Activated naive CD4-positive, alpha-beta T cell treated with anti-CD3 and anti-CD28 coated beads, Interleukin-2, amount 50 U/mL, for 72 hours (primary cell): ENCODE measurements around the gene SDK1. TPM values are rescaled to one million over a fixed set of nuclear protein-coding genes. Genes with fewer than 3 reads are reported as not detected.

ENCODE experiments used
- ATAC-seq, 2 donors: fragments of 150-1000 bp; cut with Tn5 transposase; 2 replicates each; pipeline ENCODE4 v1.10.0; 2021; ENCODE audit warnings: mild to moderate bottlenecking in 2 of 2, moderate library complexity in 2 of 2
- DNase-seq, 2 donors: peaks; one replicate each; pipeline ENCODE4 v3.0.0; 2021 to 2022; ENCODE audit warnings: low spot score in 2 of 2
- H3K27ac Mint-ChIP-seq, 2 donors: one replicate each; pipeline ENCODE4 v1.8.0; 2022; ENCODE audit warnings: mild to moderate bottlenecking in 2 of 2, mixed read lengths in 2 of 2
- H3K36me3 Mint-ChIP-seq, 2 donors: one replicate each; pipeline ENCODE4 v1.8.0; 2022; ENCODE audit warnings: mixed read lengths in 2 of 2
- H3K9me3 Mint-ChIP-seq, 2 donors: one replicate each; pipeline ENCODE4 v1.8.0; 2022; ENCODE audit warnings: mixed read lengths in 2 of 2
- total RNA-seq, 2 donors: library from RNA; stranded (reverse); gene quantifications; one replicate each; pipeline ENCODE4 v1.2.3, GENCODE V29; 2022

The SDK1 gene
- total RNA-seq, 2 donors from 2014 or later: 1.3 to 2.1 TPM

GRCh38 chr7:3592401-3593134 lies 291.5 kb downstream of the SDK1 start:
- Mint-ChIP-seq H3K36me3 (no peaks in the 10 kb centered on the region), H3K9me3 (no peaks in the 10 kb centered on the region), H3K27ac (no peak overlapping the region)
- no peak for DNase-seq
- ATAC-seq: no peak

- ATAC-seq (no peak), DNase-seq (no peak)
- Mint-ChIP-seq H3K9me3 (no peaks in the 10 kb centered on the region), H3K36me3 (no peaks in the 10 kb centered on the region), H3K27ac (no peak overlapping the region)
These were observed 293.8 kb downstream of the SDK1 start for GRCh38 chr7:3594901-3595300.

- ATAC-seq (no peak), DNase-seq (no peak)
- Mint-ChIP-seq H3K36me3 (peaks cover 1 to 6% of the 10 kb centered on the region in 2 donors), H3K27ac (no peak overlapping the region), H3K9me3 (peaks cover 0 to 4% of the 10 kb centered on the region in 2 donors)
These were observed 297.8 kb downstream of the SDK1 start for GRCh38 chr7:3598854-3599253.

- ATAC-seq: no peak
- Mint-ChIP-seq H3K9me3 (peaks cover 4 to 5% of the 10 kb centered on the region in 2 donors), H3K27ac (no peak overlapping the region), H3K36me3 (peaks cover 8 to 16% of the 10 kb centered on the region in 2 donors)
- DNase-seq: no peak
These were observed 304.2 kb downstream of the SDK1 start for GRCh38 chr7:3605222-3605621.

- no peak for ATAC-seq
- H3K27ac Mint-ChIP-seq: no peak overlapping the region
- peaks cover 8 to 16% of the 10 kb centered on the region in 2 donors for H3K36me3 Mint-ChIP-seq
- peaks cover 4 to 5% of the 10 kb centered on the region in 2 donors for H3K9me3 Mint-ChIP-seq
- no peak for DNase-seq
These were observed 305.4 kb downstream of the SDK1 start for GRCh38 chr7:3606436-3606835.

GRCh38 chr7:3607847-3608246 lies 306.8 kb downstream of the SDK1 start:
- H3K36me3 Mint-ChIP-seq: peaks cover 8 to 16% of the 10 kb centered on the region in 2 donors
- no peak overlapping the region for H3K27ac Mint-ChIP-seq
- peaks cover 4 to 5% of the 10 kb centered on the region in 2 donors for H3K9me3 Mint-ChIP-seq
- no peak for ATAC-seq
- no peak for DNase-seq

GRCh38 chr7:3616306-3616705 lies 315.3 kb downstream of the SDK1 start:
- Mint-ChIP-seq H3K36me3 (no peaks in the 10 kb centered on the region), H3K9me3 (peaks cover 0 to 3% of the 10 kb centered on the region in 2 donors), H3K27ac (no peak overlapping the region)
- no peak for DNase-seq
- ATAC-seq: no peak

- DNase-seq (no peak), ATAC-seq (no peak)
- H3K9me3 Mint-ChIP-seq: peaks cover 20 to 21% of the 10 kb centered on the region in 2 donors
- peaks cover 13 to 17% of the 10 kb centered on the region in 2 donors for H3K36me3 Mint-ChIP-seq
- H3K27ac Mint-ChIP-seq: no peak overlapping the region
These were observed 329.0 kb downstream of the SDK1 start for GRCh38 chr7:3630081-3630480.

- ATAC-seq (no peak), DNase-seq (no peak)
- no peak overlapping the region for H3K27ac Mint-ChIP-seq
- peaks cover 6 to 11% of the 10 kb centered on the region in 2 donors for H3K36me3 Mint-ChIP-seq
- H3K9me3 Mint-ChIP-seq: peaks cover 14 to 16% of the 10 kb centered on the region in 2 donors
These were observed 333.3 kb downstream of the SDK1 start for GRCh38 chr7:3634396-3634795.

GRCh38 chr7:3636131-3636860 lies 335.2 kb downstream of the SDK1 start:
- Mint-ChIP-seq H3K27ac (peak overlapping the region in 1 of 2 donors; percentile 16), H3K36me3 (no peaks in the 10 kb centered on the region), H3K9me3 (peaks cover 2% of the 10 kb centered on the region in 2 donors)
- ATAC-seq: no peak
- no peak for DNase-seq

- ATAC-seq (no peak), DNase-seq (no peak)
- H3K9me3 Mint-ChIP-seq: no peaks in the 10 kb centered on the region
- H3K36me3 Mint-ChIP-seq: no peaks in the 10 kb centered on the region
- no peak overlapping the region for H3K27ac Mint-ChIP-seq
These were observed 338.2 kb downstream of the SDK1 start for GRCh38 chr7:3639253-3639652.

GRCh38 chr7:3641582-3641981 lies 340.5 kb downstream of the SDK1 start:
- H3K9me3 Mint-ChIP-seq: no peaks in the 10 kb centered on the region
- no peak overlapping the region for H3K27ac Mint-ChIP-seq
- no peaks in the 10 kb centered on the region for H3K36me3 Mint-ChIP-seq
- ATAC-seq (no peak), DNase-seq (no peak)

GRCh38 chr7:3643091-3643490 lies 342.0 kb downstream of the SDK1 start:
- ATAC-seq: no peak
- Mint-ChIP-seq H3K36me3 (no peaks in the 10 kb centered on the region), H3K9me3 (no peaks in the 10 kb centered on the region), H3K27ac (no peak overlapping the region)
- no peak for DNase-seq

- DNase-seq (no peak), ATAC-seq (no peak)
- H3K27ac Mint-ChIP-seq: no peak overlapping the region
- H3K9me3 Mint-ChIP-seq: no peaks in the 10 kb centered on the region
- H3K36me3 Mint-ChIP-seq: no peaks in the 10 kb centered on the region
These were observed 347.2 kb downstream of the SDK1 start for GRCh38 chr7:3648276-3648675.

GRCh38 chr7:3649250-3649649 lies 348.2 kb downstream of the SDK1 start:
- Mint-ChIP-seq H3K36me3 (no peaks in the 10 kb centered on the region), H3K9me3 (no peaks in the 10 kb centered on the region), H3K27ac (no peak overlapping the region)
- DNase-seq (no peak), ATAC-seq (no peak)

- Mint-ChIP-seq H3K36me3 (no peaks in the 10 kb centered on the region), H3K27ac (no peak overlapping the region), H3K9me3 (no peaks in the 10 kb centered on the region)
- DNase-seq: no peak
- no peak for ATAC-seq
These were observed 348.8 kb downstream of the SDK1 start for GRCh38 chr7:3649678-3650440.

- Mint-ChIP-seq H3K27ac (no peak overlapping the region), H3K9me3 (no peaks in the 10 kb centered on the region)
- ATAC-seq: no peak
These were observed 349.8 kb downstream of the SDK1 start for GRCh38 chr7:3650844-3651243.

More at GRCh38 chr7:3650844-3651243, 349.8 kb downstream of the SDK1 start:
- DNase-seq: no peak
- no peaks in the 10 kb centered on the region for H3K36me3 Mint-ChIP-seq
